Measurements from ENCODE around the gene NPC1. TPM values are rescaled to one million over a fixed set of nuclear protein-coding genes. Genes with fewer than 3 reads are reported as not detected.
A peak's percentile ranks its signal among the peaks of the same experiment; 100 is the strongest.
"Not testable (repeated sequence)": the region's sequence is repeated elsewhere in the genome, so short reads cannot be mapped to it uniquely, and the experiment has no call there.

NPC1 gene
- total and polyA plus RNA-seq, 8 donors: 6.2 to 25.6 (median 11.0) TPM

GRCh38 chr18:23578067-23578701 lies 8.1 kb downstream of the NPC1 start:
- intact Hi-C loops (cut with DNase I): no loop called here
- no peak overlapping the region for H3K4me3 ChIP-seq
- peaks cover 0 to 15% (median 0%) of the 10 kb centered on the region in 3 donors for H3K4me1 ChIP-seq
- no peak for DNase-seq
- no peak for ATAC-seq
- H3K27me3 ChIP-seq: no peaks in the 10 kb centered on the region
- H3K27ac ChIP-seq: no peak overlapping the region
- H3K9me3 ChIP-seq: no peaks in the 10 kb centered on the region
- WGBS, 2 donors: 90 to 93% methylated on average over 5 to 6 of the region's 6 CpGs
- FAIRE-seq: no peak
- TF ChIP-seq, protein P1, sequence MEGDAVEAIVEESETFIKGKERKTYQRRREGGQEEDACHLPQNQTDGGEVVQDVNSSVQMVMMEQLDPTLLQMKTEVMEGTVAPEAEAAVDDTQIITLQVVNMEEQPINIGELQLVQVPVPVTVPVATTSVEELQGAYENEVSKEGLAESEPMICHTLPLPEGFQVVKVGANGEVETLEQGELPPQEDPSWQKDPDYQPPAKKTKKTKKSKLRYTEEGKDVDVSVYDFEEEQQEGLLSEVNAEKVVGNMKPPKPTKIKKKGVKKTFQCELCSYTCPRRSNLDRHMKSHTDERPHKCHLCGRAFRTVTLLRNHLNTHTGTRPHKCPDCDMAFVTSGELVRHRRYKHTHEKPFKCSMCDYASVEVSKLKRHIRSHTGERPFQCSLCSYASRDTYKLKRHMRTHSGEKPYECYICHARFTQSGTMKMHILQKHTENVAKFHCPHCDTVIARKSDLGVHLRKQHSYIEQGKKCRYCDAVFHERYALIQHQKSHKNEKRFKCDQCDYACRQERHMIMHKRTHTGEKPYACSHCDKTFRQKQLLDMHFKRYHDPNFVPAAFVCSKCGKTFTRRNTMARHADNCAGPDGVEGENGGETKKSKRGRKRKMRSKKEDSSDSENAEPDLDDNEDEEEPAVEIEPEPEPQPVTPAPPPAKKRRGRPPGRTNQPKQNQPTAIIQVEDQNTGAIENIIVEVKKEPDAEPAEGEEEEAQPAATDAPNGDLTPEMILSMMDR (IDR thresholded peaks at IDR 0.05): no peak
- no peaks in the 10 kb centered on the region for H3K36me3 ChIP-seq

GRCh38 chr18:23577521-23577920 lies 8.8 kb downstream of the NPC1 start:
- intact Hi-C loops (cut with DNase I); H3K27ac ChIP-seq; H3K4me3 ChIP-seq; FAIRE-seq; H3K27me3 ChIP-seq; ATAC-seq; H3K36me3 ChIP-seq; H3K9me3 ChIP-seq: not testable (repeated sequence)
- peak in 1 of 6 donors; percentile 51 for DNase-seq
- H3K4me1 ChIP-seq: peaks cover 0 to 14% (median 0%) of the 10 kb centered on the region in 3 donors
- WGBS, 2 donors: 97 to 98% methylated on average over 9 to 23 of the region's 24 CpGs

DNA sequence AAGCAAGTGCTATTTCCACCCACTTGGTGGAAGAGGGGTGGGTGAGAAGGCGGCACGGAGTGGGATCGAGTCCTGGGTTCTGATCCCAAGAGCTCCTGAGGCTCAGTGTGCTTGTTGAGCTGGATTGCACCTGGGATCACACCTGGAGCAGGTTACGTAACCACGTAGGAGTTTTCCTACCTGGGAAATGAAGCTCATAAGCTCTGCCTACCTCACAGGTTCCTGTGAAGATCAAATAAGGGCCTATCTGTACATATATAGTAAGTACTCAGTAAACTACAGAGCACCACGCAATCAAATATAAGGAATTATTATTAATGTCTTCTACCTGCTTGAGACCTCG lies 11.0 kb downstream of the NPC1 start:
- Histone ChIP-seq H3K9me3 (no peaks in the 10 kb centered on the region), H3K36me3 (no peaks in the 10 kb centered on the region), H3K4me3 (no peak overlapping the region), H3K27me3 (no peaks in the 10 kb centered on the region), H3K27ac (no peak overlapping the region), H3K4me1 (peaks cover 0 to 13% (median 0%) of the 10 kb centered on the region in 3 donors)
- intact Hi-C loops (cut with DNase I): no loop called here
- WGBS, 2 donors: 92 to 95% methylated on average over 7 of the region's 7 CpGs
- ATAC-seq (no peak), FAIRE-seq (no peak), DNase-seq (no peak)
- TF ChIP-seq, protein P1 (IDR thresholded peaks at IDR 0.05): no peak

DNA sequence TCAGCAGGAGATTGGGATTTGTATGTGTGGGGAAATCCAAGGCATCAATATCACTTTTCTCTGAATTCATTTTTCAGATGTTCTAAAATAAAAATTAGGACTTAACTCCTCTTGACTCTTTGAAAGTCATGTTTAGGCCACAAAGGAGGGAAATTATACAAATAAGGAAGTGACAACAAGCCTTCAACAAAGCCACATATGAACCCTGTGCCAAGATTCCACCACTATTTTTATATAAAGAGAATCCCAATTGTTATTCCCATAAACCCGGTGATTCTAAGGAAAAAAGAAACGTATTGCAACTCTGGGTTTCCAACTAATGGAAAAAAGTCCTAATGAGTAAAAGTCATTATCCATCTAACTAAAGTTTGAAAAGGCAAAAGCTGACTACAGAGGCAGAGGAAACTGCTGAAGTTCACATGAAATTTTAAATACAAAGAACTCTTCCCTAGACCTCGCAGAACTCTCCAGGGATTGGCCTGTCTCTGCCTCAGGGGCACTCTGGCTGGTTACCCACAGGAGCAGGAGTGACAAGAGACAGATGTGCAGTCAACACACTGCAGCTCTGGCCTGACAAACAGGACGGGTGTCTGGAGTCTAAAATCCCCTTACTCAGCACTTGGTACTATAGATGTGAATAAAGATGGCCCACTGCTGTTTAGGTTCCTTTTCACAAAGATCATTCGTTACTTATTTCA lies 11.5 kb downstream of the NPC1 start:
- no peak for ATAC-seq
- 82 to 83% methylated on average over 5 of the region's 5 CpGs for WGBS, 2 donors

DNA sequence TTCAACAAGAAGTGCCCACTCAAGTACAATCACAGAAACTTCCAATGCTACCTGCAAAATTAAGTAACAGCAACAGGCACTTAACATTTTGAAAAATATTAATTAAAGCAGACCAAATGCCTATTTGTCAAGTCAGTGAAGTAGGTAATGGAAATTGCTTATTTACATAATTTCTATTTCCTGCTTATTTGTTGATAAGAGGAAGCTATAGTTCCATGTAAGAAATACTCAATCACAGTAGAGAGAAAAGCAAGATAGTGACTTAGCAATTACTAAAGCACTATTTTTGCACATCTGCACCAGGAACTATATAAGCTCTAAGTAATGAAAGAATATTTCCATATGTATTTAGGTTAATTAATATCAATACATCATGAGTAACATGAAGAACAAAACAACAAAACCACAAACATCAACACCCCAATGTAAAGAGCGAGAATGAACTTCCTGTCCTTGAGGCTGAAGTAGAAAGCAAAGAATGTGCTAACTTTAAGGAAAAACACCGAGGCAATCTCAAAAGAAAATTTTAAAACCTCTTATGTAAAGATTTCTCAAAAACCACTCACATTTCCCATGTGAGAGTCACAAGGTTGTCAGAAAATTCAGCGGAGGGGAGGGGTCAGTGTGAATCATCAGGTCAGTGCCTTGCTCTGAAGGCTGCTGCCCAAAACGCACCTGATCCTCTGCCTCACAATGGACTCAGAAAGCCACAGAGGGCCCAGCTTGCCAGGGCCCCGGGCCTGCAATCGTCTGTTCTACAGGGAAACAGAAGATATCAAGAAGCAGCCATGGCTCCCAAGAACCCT lies 12.5 kb downstream of the NPC1 start:
- ATAC-seq (peak in 2 of 4 donors; percentile 43 to 53), DNase-seq (no peak), FAIRE-seq (no peak)
- Histone ChIP-seq H3K9me3 (no peaks in the 10 kb centered on the region), H3K4me3 (no peak overlapping the region), H3K4me1 (peaks cover 0 to 7% (median 0%) of the 10 kb centered on the region in 3 donors), H3K36me3 (peaks cover 0 to under 1% (median 0%) of the 10 kb centered on the region in 3 donors), H3K27ac (peak overlapping the region in 1 of 4 donors; percentile 4), H3K27me3 (no peaks in the 10 kb centered on the region)
- intact Hi-C loops (cut with DNase I): no loop called here
- WGBS, 2 donors: 60 to 67% methylated on average over 6 of the region's 6 CpGs
- TF ChIP-seq, protein P1 (IDR thresholded peaks at IDR 0.05): no peak

More for the DNA sequence above, 11.5 kb downstream of the NPC1 start:
- Histone ChIP-seq H3K27ac (peak overlapping the region in 1 of 4 donors; percentile 4), H3K4me3 (no peak overlapping the region), H3K36me3 (no peaks in the 10 kb centered on the region), H3K27me3 (no peaks in the 10 kb centered on the region), H3K4me1 (peaks cover 0 to 8% (median 0%) of the 10 kb centered on the region in 3 donors), H3K9me3 (no peaks in the 10 kb centered on the region)
- intact Hi-C loops (cut with DNase I): no loop called here
- FAIRE-seq: no peak
- TF ChIP-seq, protein P1 (IDR thresholded peaks at IDR 0.05): no peak
- DNase-seq: no peak

Data from pancreas (tissue), 10 donors.